Posterior vena cava (tissue), 2 donors: ENCODE data around the gene DCX. TPM values are rescaled to one million over a fixed set of nuclear protein-coding genes. Genes with fewer than 3 reads are reported as not detected.

Source experiments
- DNase-seq: peaks from one replicate; pipeline ENCODE4 v3.0.0-alpha.2; 2020; ENCODE audit warnings: low spot score
- intact Hi-C, 2 donors: fragments of 100-400 bp; cut with DNase I; formaldehyde crosslinking; loops; one replicate each; pipeline versions ENCODE4 v1.14.1 to v1.14.2; 2022 to 2023
- total RNA-seq, 2 donors: library from RNA; stranded (reverse); fragmentation: NEBNext Ultra II Directional; extraction: Animal tissue kit (Norgen Biotek cat#: 25700); gene quantifications; one replicate each; pipeline ENCODE4 v1.2.1, GENCODE V29; 2021
- donor health status: DM: yes; HTN: yes; CAD: no.
- donor health status: DM: yes; HTN: yes; CAD: no.

The DCX gene
- total RNA-seq, 2 donors from 2014 or later, result 0.10 TPM; not detected in 1

- intact Hi-C loops, result no loop called here
- DNase-seq, result no peak
Observed at GRCh38 chrX:111328858-111329257, 83.1 kb downstream of the DCX start.

- no peak for DNase-seq
- intact Hi-C loops, result no loop called here
Observed at GRCh38 chrX:111322231-111322855, 89.6 kb downstream of the DCX start.

DNA sequence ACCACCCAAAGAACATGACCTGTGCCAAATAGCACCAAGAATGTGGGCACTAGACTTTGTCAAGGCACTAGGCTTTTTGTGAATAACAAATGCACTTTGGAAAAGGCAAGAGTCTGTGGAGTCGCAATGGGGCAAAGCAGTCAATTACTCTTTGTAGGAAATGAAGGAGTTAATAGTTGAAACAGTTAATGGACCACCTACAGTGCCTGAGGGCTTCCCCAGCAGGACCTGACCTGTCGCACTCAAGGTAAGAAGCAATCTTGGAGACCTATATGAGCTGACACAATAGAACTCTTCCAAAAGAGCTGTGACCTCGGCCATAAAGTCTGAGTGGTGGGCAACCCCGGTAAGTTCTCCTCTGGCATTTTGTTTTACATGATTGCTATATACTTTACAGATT, 92.5 kb downstream of the DCX start:
- no peak for DNase-seq
- intact Hi-C loops, result no loop called here

GRCh38 chrX:111318901-111319300, 93.1 kb downstream of the DCX start:
- intact Hi-C loops, result no loop called here
- no peak for DNase-seq

DNA sequence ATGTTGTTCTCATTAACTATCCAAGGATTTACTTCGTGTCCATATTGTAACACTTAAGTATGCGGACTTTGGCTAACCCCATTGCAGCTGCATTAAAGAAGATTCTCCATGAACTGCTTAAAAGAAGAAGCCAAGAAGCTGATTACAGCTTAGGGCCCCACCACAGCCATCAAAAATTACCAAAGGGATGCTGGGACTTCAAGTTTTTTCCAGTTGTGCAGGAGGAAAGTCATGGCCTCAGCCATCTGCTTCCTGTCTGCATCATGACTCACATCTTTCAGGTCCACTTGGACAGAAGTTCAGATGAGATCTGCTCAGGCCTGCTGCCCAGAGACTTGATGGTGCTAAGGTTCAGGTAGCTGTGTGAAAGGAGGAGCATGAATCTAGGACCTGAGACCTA, 102.9 kb downstream of the DCX start:
- intact Hi-C loops, result no loop called here

GRCh38 chrX:111308039-111308438, 104.0 kb downstream of the DCX start:
- no peak for DNase-seq
- intact Hi-C loops, result no loop called here

More for the DNA sequence above, 102.9 kb downstream of the DCX start:
- DNase-seq, result no peak

- intact Hi-C loops, result no loop called here
- no peak for DNase-seq
Observed at GRCh38 chrX:111302284-111302683, 109.7 kb downstream of the DCX start.

DNA sequence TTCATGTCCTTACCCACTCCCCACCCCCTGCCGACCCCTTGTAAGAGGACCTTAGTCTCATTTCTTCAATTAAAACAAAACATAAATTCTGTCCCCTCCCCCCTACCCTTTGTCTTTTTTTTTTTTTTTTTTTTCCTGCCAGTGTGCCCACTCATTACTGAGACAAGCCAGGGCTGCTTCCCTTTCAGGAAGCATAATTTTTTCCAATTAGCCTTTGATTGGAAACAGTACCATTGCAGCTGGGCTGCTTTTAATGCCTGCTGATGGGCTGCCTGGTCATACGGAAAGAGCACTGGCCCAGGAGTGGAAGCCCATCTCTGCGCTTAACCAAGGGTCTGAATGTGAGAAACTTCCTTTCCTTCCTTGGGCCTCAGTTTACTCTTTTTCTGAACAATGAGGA, 123.2 kb downstream of the DCX start:
- DNase-seq, result no peak
- intact Hi-C loops, result no loop called here

DNA sequence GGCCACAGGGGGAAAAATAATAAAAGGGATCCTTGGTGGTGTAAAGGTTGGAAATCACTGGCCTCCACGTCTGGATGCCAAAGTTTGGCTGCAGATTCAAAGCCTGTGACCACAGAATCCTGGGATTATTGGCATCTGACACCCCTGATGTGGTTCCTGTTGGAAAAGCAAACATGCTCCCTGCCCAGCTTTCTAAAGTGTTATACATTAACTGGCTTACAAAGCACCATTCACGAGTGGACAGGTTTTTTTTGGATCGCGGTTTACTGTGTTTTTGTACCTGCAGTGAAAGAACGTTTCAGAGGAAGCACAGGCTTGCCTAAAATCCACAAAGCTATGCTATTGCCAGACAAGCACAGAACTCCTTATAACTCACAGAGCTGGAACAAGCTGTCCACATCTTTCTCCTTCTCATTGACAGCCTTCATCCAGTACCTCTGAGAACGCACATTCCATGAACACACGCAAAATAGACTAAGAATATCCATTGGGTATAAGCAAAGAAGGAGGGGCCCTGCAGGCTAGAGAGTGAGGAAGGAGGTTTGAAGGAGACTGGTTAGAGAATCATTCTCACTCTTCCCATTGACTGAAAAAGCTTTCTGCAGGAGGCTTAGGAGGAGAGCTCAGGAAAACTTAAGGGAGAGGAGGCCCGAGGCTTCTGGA, 127.2 kb downstream of the DCX start:
- no peak for DNase-seq
- intact Hi-C loops, result no loop called here

DNA sequence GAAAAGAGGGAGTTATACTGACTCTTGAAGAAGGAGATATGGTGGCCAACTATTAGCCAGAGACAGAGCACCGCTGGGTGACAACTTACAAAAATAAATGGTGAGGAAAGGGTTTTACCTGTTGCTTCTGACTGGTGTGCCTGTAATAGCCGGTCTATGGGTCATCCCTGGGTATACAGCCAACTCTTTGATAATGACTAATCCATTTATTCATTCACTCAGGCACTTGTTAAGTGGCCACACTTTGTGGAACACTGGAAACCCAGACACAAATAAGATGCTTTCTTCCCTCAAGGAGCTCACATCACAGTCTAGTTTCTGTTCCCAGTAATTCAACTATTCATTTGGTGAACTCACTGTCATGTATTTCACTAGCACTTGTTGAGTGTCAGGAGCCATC, 128.5 kb downstream of the DCX start:
- intact Hi-C loops, result no loop called here

GRCh38 chrX:111282991-111283390, 129.0 kb downstream of the DCX start:
- DNase-seq, result no peak
- intact Hi-C loops, result no loop called here

More for the DNA sequence above, 128.5 kb downstream of the DCX start:
- DNase-seq, result no peak

DNA sequence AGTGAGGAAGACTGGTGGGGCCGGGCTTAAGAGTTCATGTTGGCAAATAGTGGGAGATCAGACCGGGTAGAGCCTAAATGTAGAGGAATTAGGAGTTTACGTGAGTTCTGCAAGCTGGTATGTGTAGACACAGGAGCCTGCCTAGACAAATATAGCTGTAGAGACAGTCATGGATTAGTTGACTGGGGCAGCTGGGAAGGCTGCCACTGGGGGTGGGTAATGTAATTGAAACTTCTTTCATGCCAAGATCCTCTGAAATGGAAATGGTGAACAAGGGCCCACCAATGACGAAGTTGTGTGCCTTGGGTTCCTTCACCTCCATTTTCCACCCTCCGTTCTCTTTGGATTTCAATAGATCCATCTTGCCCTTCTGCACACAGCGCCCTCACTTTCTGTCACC, 129.9 kb downstream of the DCX start:
- DNase-seq, result no peak
- intact Hi-C loops, result no loop called here

DNA sequence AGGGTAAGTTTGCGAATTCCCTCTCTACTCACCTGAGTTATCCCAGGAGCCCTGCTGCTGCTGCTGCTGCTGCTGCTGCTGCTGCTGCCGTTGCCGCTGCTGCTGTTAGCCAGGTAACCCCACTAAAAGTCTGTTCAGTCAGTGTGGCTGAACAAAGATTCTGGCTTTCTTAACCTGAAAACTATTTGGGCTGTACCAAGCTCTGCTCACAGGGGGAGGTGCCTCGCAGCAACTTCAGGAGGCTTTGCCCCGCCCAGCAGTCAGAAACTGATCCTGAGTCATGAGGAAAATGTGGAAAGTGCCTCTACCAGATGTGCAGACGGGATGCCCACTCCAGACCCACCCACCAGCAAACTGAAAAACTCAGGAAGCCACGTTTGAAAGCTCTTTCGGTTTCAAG, 141.7 kb downstream of the DCX start, which contains the start of gene CAPN6:
Gene CAPN6, minus strand, starts transcription at position 145 of the 400 bp plus-strand sequence. CDS start 6,547 bp downstream, outside the sequence.
- intact Hi-C loops, result no loop called here
- DNase-seq, result no peak

- intact Hi-C loops, result no loop called here
Observed at GRCh38 chrX:111268506-111268905, 143.5 kb downstream of the DCX start.

GRCh38 chrX:111265486-111265885, 146.5 kb downstream of the DCX start:
- intact Hi-C loops, result no loop called here

More at GRCh38 chrX:111268506-111268905, 143.5 kb downstream of the DCX start:
- DNase-seq, result no peak

GRCh38 chrX:111264385-111264784, 147.6 kb downstream of the DCX start:
- intact Hi-C loops, result no loop called here
- DNase-seq, result no peak

More at GRCh38 chrX:111265486-111265885, 146.5 kb downstream of the DCX start:
- no peak for DNase-seq

DNA sequence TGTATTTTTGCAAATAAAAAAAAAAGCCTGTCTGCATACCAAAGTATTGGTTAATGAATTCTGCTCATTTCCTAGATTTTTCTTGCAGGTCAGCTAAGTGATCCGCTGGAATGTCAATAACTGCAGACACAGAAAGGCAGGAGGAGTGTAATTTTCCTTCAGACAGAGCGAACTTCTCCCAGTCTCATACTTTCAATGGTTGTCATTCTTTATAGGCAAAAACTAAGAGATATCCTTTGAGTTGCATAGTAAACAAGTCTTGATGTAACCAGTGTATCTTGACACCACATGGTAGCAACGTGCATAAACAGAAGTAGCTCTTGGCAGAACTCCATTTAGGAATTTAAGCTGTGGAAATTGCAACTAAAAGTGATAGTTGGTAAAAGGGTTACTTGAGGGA, 149.9 kb downstream of the DCX start:
- DNase-seq, result no peak
- intact Hi-C loops, result no loop called here

- intact Hi-C loops, result no loop called here
- DNase-seq, result no peak
Observed at GRCh38 chrX:111260451-111260850, 151.5 kb downstream of the DCX start.

- DNase-seq, result no peak
- intact Hi-C loops, result no loop called here
Observed at GRCh38 chrX:111259559-111259958, 152.4 kb downstream of the DCX start.

- intact Hi-C loops, result no loop called here
- no peak for DNase-seq
Observed at GRCh38 chrX:111257733-111258132, 154.3 kb downstream of the DCX start.
